Type B pancreatic cell (in vitro differentiated cells): Measurements from ENCODE around the gene KHDC4. TPM values are rescaled to one million over a fixed set of nuclear protein-coding genes. Genes with fewer than 3 reads are reported as not detected.

ENCODE experiments used
- DNase-seq: peaks from one replicate; pipeline ENCODE4 v3.0.0; 2021; ENCODE audit warnings: mixed read lengths; ENCODE audit not compliant: unreplicated experiment; ENCODE audit errors: extremely low spot score
- H3K27ac Mint-ChIP-seq: 2 replicates; pipeline ENCODE4 v1.8.0; 2021; ENCODE audit warnings: mild to moderate bottlenecking, mixed read lengths
- H3K27me3 Mint-ChIP-seq: 2 replicates; pipeline ENCODE4 v1.8.0; 2021; ENCODE audit warnings: mixed read lengths
- H3K36me3 Mint-ChIP-seq: 2 replicates; pipeline ENCODE4 v1.8.0; 2021; ENCODE audit warnings: mixed read lengths
- H3K4me1 Mint-ChIP-seq: one replicate; pipeline ENCODE4 v1.8.0; 2021; ENCODE audit warnings: mixed read lengths; ENCODE audit not compliant: unreplicated experiment
- H3K4me3 Mint-ChIP-seq: 2 replicates; pipeline ENCODE4 v1.8.0; 2021; ENCODE audit warnings: mild to moderate bottlenecking, mixed read lengths
- H3K9me3 Mint-ChIP-seq: 2 replicates; pipeline ENCODE4 v1.8.0; 2021; ENCODE audit warnings: mixed read lengths
- CTCF ChIP-seq: fragments of 200-600 bp; sonication (generic); conservative IDR thresholded peaks from 2 replicates; pipeline ENCODE4 v1.5.0; 2021; ENCODE audit warnings: antibody characterized with exemption, mild to moderate bottlenecking
- total RNA-seq: library from RNA; stranded (reverse); gene quantifications from 2 replicates; pipeline ENCODE4 v1.2.1, GENCODE V29; 2021; ENCODE audit warnings: low replicate concordance

The KHDC4 gene
- total RNA-seq, 1 donor from 2014 or later: 57.8 TPM

- DNase-seq: no peak
- TF ChIP-seq CTCF: no peak
- Mint-ChIP-seq H3K27ac (no peak overlapping the region), H3K9me3 (no peaks in the 10 kb centered on the region), H3K27me3 (no peaks in the 10 kb centered on the region), H3K36me3 (peaks cover 21% of the 10 kb centered on the region), H3K4me3 (no peak overlapping the region), H3K4me1 (no peaks in the 10 kb centered on the region)
Measured at GRCh38 chr1:155951753-155952504, 17.7 kb upstream of the KHDC4 start.

GRCh38 chr1:155950829-155951228 is 16.6 kb upstream of the KHDC4 start:
- no peak overlapping the region for H3K27ac Mint-ChIP-seq
- no peaks in the 10 kb centered on the region for H3K27me3 Mint-ChIP-seq
- no peak overlapping the region for H3K4me3 Mint-ChIP-seq
- H3K9me3 Mint-ChIP-seq: no peaks in the 10 kb centered on the region
- TF ChIP-seq CTCF: no peak
- H3K4me1 Mint-ChIP-seq: peaks cover 5% of the 10 kb centered on the region
- DNase-seq: no peak
- peaks cover 20% of the 10 kb centered on the region for H3K36me3 Mint-ChIP-seq

- Mint-ChIP-seq H3K27ac (no peak overlapping the region), H3K4me3 (no peak overlapping the region), H3K4me1 (peaks cover 10% of the 10 kb centered on the region), H3K36me3 (peaks cover 9% of the 10 kb centered on the region), H3K27me3 (no peaks in the 10 kb centered on the region), H3K9me3 (no peaks in the 10 kb centered on the region)
- DNase-seq: no peak
- no peak for TF ChIP-seq CTCF
Measured at GRCh38 chr1:155947741-155948140, 13.5 kb upstream of the KHDC4 start.

- Mint-ChIP-seq H3K36me3 (peaks cover 6% of the 10 kb centered on the region), H3K27ac (no peak overlapping the region), H3K27me3 (no peaks in the 10 kb centered on the region), H3K4me1 (peaks cover 10% of the 10 kb centered on the region), H3K4me3 (no peak overlapping the region), H3K9me3 (no peaks in the 10 kb centered on the region)
- TF ChIP-seq CTCF: no peak
- no peak for DNase-seq
Measured at GRCh38 chr1:155947292-155947691, 13.1 kb upstream of the KHDC4 start.

GRCh38 chr1:155946633-155947219 is 12.5 kb upstream of the KHDC4 start:
- Mint-ChIP-seq H3K9me3 (no peaks in the 10 kb centered on the region), H3K27ac (no peak overlapping the region), H3K4me1 (peaks cover 10% of the 10 kb centered on the region), H3K27me3 (no peaks in the 10 kb centered on the region), H3K4me3 (no peak overlapping the region), H3K36me3 (peaks cover 5% of the 10 kb centered on the region)
- TF ChIP-seq CTCF: no peak
- DNase-seq: no peak
